ENCODE results near the gene SYS1. TPM values are rescaled to one million over a fixed set of nuclear protein-coding genes. Genes with fewer than 3 reads are reported as not detected.

SYS1 gene
- total RNA-seq, 6 experiments from 2014 or later = 22.9 to 34.1 (median 27.6) TPM

DNA sequence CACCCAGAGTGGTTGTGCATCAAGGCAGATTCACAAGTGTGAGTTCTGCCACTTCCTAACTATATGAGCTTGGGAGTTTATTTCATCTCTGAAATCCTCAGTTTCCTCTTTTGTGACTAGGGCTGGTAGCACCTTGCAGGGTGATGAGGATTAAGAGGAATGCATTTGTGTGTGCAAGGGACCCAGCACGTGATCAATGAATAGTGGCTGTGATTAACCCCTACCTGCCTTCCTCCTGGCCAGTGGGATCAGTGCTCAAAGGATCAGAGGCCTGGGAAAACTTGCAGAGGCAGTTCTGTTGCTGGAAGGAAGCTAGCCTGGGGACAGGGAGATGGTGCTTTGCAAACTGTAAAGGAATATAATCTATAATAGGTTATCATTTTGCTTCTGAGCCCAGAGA lies 22.0 kb upstream of the SYS1 start:
- TF ChIP-seq, protein P1, sequence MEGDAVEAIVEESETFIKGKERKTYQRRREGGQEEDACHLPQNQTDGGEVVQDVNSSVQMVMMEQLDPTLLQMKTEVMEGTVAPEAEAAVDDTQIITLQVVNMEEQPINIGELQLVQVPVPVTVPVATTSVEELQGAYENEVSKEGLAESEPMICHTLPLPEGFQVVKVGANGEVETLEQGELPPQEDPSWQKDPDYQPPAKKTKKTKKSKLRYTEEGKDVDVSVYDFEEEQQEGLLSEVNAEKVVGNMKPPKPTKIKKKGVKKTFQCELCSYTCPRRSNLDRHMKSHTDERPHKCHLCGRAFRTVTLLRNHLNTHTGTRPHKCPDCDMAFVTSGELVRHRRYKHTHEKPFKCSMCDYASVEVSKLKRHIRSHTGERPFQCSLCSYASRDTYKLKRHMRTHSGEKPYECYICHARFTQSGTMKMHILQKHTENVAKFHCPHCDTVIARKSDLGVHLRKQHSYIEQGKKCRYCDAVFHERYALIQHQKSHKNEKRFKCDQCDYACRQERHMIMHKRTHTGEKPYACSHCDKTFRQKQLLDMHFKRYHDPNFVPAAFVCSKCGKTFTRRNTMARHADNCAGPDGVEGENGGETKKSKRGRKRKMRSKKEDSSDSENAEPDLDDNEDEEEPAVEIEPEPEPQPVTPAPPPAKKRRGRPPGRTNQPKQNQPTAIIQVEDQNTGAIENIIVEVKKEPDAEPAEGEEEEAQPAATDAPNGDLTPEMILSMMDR (IDR thresholded peaks at IDR 0.05) = no peak
- peak overlapping the region; percentile 94 for H3K27ac Mint-ChIP-seq
- H3K9me3 Mint-ChIP-seq = no peaks in the 10 kb centered on the region

DNA sequence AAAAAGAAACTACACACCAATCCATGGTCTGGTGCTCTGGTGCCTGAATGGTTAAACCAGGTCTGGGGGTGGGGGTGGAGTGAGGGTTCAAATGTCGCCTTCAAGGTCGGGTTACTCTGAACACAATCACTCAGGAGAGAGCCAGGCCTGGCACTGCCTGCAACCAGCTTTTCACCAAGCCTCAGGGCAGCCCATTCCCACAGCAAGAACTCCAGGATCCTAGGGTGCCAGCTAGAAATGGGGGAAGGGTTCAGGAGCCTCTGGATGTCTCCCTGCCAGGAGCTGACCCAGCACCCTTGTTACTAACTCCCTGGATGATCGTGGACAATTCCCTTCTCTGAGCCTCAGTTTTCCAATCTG lies 21.4 kb upstream of the SYS1 start:
- H3K4me3 Mint-ChIP-seq = peak overlapping the region; percentile 99

More for the DNA sequence above, 22.0 kb upstream of the SYS1 start:
- H3K4me3 Mint-ChIP-seq = no peak overlapping the region
- DNase-seq = no peak
- H3K4me1 Mint-ChIP-seq (ENCODE audit: low read depth) = peaks cover 100% of the 10 kb centered on the region
- peaks cover 40% of the 10 kb centered on the region for H3K36me3 Mint-ChIP-seq (ENCODE audit: low read depth)
- no peaks in the 10 kb centered on the region; the same call in none of the 2 replicates for H3K27me3 Mint-ChIP-seq (ENCODE audit: insufficient read depth)

DNA sequence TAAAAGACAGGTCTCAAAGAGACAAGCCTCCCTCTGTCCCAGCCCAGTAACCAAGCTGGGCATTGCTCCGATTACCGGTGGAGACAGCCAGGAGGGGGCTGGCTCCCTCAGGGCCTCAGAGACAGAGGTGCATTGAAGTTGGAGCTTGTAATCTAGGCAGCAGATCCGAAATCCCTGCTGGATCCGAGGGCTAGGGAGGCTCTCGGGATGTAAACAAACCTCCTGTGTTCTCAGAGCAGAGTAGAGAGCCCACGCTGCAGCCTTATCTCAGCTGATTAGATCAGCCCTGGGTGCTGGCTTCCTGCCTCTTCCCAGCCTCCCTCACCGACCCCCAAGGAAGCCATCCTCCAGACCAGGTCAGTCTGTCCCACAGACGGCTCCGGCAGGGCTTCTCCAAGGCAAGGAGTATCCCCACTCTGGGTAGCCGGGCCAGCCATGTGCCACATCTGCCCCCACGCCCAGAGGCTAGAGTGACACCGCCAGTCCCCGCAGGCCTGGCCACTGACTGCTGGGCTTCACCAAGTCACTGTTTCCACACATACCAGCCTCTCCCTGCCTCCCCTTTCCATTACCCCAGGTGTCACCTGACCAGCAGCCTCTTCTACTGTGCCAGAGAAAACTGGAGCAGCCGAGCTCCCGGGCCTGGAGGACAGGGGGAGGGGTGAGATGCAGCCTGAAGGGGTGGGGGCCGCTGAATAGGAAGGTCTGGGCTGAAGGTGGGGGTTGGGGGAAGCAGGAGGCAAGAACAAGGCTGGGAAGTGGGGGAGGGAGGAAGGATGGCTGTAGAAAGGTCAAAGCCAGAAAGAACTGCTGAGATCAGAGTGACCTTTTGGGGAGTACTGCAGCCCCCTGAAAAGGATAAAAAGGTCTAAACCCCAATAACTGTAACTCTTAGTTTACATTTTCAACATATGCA lies 20.8 kb upstream of the SYS1 start:
- H3K9me3 Mint-ChIP-seq = no peaks in the 10 kb centered on the region
- peak overlapping the region; percentile 99 for H3K4me3 Mint-ChIP-seq
- TF ChIP-seq, protein P1 (IDR thresholded peaks at IDR 0.05) = no peak
- H3K36me3 Mint-ChIP-seq (ENCODE audit: low read depth) = peaks cover 41% of the 10 kb centered on the region
- no peaks in the 10 kb centered on the region; the same call in none of the 2 replicates for H3K27me3 Mint-ChIP-seq (ENCODE audit: insufficient read depth)
- H3K27ac Mint-ChIP-seq = peak overlapping the region; percentile 94
- H3K4me1 Mint-ChIP-seq (ENCODE audit: low read depth) = peaks cover 99% of the 10 kb centered on the region
- peak; percentile 51 for DNase-seq

More for the DNA sequence above, 21.4 kb upstream of the SYS1 start:
- TF ChIP-seq, protein P1 (IDR thresholded peaks at IDR 0.05) = no peak
- Mint-ChIP-seq H3K9me3 (no peaks in the 10 kb centered on the region), H3K27ac (peak overlapping the region; percentile 94), H3K27me3 (ENCODE audit: insufficient read depth) (no peaks in the 10 kb centered on the region; the same call in none of the 2 replicates), H3K36me3 (ENCODE audit: low read depth) (peaks cover 38% of the 10 kb centered on the region), H3K4me1 (ENCODE audit: low read depth) (peaks cover 100% of the 10 kb centered on the region)
- no peak for DNase-seq

DNA sequence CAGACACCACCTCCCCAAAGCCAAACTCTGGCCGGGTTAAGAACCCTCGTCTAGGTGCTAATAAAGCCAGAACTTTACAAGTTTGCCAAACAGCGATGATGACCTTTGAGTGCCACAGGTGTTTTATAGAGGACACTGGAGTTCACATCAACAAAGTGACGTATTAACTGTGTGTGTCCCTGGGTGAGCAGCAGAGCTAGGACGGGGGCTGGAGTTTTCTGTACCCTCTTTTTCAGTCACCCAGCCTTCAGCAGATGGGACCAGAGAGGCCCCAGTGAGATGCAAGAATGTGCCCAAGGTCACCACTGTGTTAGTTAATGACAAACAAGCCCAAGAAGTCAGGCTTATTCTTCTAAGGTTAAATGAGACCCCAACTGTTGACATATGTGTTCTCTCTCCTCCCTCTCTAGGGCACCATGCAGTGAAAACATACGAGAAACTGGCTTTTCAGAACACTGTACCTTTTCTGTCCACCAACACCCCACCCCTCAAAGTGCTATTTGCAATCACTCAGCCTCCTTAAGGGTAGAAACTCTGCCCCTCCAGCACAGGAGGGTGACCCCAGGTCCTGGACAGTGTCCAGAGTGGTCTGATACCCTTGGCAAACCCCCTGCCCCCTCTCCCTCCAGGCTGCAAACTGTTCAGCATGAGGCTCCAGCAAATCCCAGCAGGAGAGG lies 20.0 kb upstream of the SYS1 start:
- Mint-ChIP-seq H3K36me3 (ENCODE audit: low read depth) (peaks cover 41% of the 10 kb centered on the region), H3K9me3 (no peaks in the 10 kb centered on the region), H3K27ac (peak overlapping the region; percentile 94), H3K4me3 (peak overlapping the region; percentile 99), H3K27me3 (ENCODE audit: insufficient read depth) (no peaks in the 10 kb centered on the region; the same call in none of the 2 replicates), H3K4me1 (ENCODE audit: low read depth) (peaks cover 91% of the 10 kb centered on the region)
- no peak for DNase-seq
- TF ChIP-seq, protein P1 (IDR thresholded peaks at IDR 0.05) = no peak

- Mint-ChIP-seq H3K27ac (peak overlapping the region; percentile 94), H3K36me3 (ENCODE audit: low read depth) (peaks cover 38% of the 10 kb centered on the region), H3K4me1 (ENCODE audit: low read depth) (peaks cover 87% of the 10 kb centered on the region), H3K4me3 (peak overlapping the region; percentile 99), H3K9me3 (no peaks in the 10 kb centered on the region), H3K27me3 (ENCODE audit: insufficient read depth) (no peaks in the 10 kb centered on the region; the same call in none of the 2 replicates)
- no peak for DNase-seq
- TF ChIP-seq, protein P1 (IDR thresholded peaks at IDR 0.05) = no peak
Measured at GRCh38 chr20:45343532-45344167, 19.3 kb upstream of the SYS1 start.

Data from HFFc6 (cell line).